LNCaP clone FGC (cell line): ENCODE results near the gene PPP2R1A.
"Not testable (repeated sequence)": the region's sequence is repeated elsewhere in the genome, so short reads cannot be mapped to it uniquely, and the experiment has no call there.

Source experiments
- DNase-seq: peaks from one replicate; pipeline ENCODE4 v3.0.0-alpha.2; 2011; ENCODE audit warnings: low read depth
- H3K4me3 ChIP-seq: 2 replicates; pipeline ENCODE4 v1.5.1; 2011; ENCODE audit warnings: mild to moderate bottlenecking, low read depth, low read length, control low read depth
- TF ChIP-seq, protein P1 (sequence below): IDR thresholded peaks from 2 replicates; pipeline ENCODE4 v1.5.1; 2012; ENCODE audit warnings: mild to moderate bottlenecking; ENCODE audit not compliant: control insufficient read depth, insufficient read depth; ENCODE audit errors: extremely low read depth

PPP2R1A gene

DNA sequence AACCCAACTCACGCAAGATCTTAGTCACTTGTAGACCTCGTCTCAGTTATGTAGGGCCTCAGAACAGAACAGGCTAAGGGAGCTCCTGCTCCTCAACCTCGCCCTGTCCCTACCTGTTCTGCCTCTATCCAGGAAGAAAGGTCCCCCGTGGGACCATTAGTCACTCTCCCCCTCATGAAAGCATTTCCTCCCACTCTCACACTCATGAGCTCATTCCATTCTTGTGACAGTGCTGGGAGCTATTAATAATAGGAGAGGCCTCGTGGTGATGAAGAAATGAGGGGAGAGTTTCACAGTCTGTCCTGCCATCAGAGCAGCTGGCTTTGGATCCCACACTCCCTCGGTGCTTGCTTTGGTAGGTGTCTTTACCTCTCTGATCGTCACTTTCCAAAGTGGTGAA, 10.2 kb downstream of the PPP2R1A start:
- TF ChIP-seq, protein P1, sequence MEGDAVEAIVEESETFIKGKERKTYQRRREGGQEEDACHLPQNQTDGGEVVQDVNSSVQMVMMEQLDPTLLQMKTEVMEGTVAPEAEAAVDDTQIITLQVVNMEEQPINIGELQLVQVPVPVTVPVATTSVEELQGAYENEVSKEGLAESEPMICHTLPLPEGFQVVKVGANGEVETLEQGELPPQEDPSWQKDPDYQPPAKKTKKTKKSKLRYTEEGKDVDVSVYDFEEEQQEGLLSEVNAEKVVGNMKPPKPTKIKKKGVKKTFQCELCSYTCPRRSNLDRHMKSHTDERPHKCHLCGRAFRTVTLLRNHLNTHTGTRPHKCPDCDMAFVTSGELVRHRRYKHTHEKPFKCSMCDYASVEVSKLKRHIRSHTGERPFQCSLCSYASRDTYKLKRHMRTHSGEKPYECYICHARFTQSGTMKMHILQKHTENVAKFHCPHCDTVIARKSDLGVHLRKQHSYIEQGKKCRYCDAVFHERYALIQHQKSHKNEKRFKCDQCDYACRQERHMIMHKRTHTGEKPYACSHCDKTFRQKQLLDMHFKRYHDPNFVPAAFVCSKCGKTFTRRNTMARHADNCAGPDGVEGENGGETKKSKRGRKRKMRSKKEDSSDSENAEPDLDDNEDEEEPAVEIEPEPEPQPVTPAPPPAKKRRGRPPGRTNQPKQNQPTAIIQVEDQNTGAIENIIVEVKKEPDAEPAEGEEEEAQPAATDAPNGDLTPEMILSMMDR: no peak
- no peak for DNase-seq

DNA sequence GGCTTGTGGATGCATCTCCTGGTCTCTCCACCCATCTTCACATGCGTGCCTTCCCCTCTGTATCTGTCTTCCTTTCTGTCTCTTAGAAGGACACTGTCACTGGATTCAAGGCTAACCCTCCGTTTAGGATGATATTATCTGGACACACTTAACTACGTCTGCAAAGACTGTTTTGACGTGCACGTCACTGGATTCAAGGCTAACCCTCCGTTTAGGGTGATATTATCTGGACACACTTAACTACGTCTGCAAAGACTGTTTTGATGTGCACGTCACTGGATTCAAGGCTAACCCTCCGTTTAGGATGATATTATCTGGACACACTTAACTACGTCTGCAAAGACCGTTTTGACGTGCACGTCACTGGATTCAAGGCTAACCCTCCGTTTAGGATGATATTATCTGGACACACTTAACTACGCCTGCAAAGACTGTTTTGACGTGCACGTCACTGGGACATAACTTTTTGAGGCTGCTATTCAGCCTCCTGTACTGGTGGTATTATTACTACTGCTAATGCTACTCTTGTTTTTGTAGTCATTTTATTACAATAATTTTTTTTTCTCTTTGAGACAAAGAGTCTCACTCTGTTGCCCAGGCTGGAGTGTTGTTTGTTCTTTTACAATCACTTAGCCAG, 11.0 kb downstream of the PPP2R1A start:
- not testable (repeated sequence) for DNase-seq, H3K4me3 ChIP-seq

More for the DNA sequence above, 10.2 kb downstream of the PPP2R1A start:
- no peak overlapping the region for H3K4me3 ChIP-seq

DNA sequence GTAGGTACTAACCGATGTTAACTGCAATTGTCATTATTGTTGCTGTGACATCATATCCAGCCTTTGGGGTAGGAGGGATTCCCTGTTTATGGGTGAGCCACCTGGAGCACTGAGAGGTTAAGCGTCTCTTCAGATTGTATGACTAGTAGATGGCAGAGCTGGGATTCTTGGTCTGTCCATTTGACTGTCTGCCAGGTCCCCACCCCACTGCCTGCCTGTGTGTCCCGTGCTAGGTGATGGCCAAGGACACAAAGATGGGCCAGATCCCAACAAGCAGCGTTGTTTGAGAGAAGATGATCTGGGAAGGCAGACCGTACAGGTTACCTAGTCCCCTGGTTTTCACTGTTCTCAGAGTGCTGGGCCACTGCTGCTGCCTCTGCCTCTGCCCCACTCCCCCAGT, 16.6 kb downstream of the PPP2R1A start:
- DNase-seq: no peak
- TF ChIP-seq, protein P1: no peak
- no peak overlapping the region for H3K4me3 ChIP-seq

DNA sequence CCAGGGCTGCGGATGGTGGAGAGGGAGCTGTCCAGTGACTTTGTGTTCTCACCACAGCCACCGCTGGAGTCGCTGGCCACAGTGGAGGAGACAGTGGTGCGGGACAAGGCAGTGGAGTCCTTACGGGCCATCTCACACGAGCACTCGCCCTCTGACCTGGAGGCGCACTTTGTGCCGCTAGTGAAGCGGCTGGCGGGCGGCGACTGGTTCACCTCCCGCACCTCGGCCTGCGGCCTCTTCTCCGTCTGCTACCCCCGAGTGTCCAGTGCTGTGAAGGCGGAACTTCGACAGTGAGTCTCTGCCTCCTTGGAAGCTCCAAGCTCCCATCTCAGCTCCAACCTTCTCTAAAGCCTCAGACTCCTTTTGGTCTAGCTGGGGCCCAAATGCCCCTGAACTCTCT, 21.4 kb downstream of the PPP2R1A start:
- no peak for DNase-seq
- H3K4me3 ChIP-seq: no peak overlapping the region
- TF ChIP-seq, protein P1: no peak

DNA sequence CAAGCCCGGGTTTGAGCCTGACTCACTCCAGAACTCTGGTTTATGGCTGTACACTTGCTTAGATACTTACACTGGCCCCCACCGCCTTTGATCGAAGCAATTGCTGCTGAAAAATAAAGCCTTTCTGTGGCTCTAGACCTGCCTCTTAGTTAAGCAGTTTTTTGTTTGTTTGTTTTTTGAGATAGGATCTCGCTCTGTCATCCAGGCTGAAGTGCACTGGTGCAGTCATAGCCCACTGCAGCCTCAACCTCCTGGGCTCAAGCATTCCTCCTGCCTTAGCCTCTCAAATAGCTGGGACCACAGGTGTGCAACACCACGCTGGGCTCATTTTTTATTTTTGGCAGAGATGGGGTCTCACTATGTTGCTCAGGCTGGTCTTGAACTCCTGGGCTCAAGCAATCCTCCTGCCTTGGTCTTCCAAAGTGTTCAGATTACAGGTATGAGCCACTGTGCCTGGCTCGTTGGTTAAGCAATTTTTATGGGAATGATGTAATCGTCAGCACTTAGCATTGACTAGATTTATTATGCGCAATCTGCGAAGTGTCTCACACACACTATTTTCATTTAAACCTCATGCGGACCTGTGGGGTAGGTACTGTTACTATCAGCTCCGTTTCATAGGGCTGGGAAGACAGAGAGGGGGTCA, 22.2 kb downstream of the PPP2R1A start:
- no peak for DNase-seq
- TF ChIP-seq, protein P1: no peak
- no peak overlapping the region for H3K4me3 ChIP-seq

DNA sequence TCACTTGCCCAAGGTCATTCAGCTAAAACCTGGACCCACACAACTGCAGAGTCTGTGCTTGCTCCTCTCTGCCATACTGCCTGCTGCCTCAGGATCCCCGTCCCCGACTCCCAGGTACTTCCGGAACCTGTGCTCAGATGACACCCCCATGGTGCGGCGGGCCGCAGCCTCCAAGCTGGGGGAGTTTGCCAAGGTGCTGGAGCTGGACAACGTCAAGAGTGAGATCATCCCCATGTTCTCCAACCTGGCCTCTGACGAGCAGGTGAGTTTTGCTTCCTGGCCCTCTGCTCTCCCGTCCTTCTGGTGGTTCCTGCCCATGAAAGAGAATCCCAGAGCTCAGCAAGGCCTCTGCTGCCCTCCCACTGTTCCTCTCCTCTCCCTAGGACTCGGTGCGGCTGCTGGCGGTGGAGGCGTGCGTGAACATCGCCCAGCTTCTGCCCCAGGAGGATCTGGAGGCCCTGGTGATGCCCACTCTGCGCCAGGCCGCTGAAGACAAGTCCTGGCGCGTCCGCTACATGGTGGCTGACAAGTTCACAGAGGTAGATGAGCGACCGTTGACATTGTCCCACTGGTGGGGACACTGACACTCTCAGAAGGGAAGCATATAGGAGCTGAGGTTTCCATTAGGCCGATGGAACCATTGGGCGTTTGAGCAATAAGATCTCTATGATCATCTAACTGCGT, 22.9 kb downstream of the PPP2R1A start:
- no peak overlapping the region for H3K4me3 ChIP-seq
- no peak for DNase-seq
- TF ChIP-seq, protein P1: no peak

DNA sequence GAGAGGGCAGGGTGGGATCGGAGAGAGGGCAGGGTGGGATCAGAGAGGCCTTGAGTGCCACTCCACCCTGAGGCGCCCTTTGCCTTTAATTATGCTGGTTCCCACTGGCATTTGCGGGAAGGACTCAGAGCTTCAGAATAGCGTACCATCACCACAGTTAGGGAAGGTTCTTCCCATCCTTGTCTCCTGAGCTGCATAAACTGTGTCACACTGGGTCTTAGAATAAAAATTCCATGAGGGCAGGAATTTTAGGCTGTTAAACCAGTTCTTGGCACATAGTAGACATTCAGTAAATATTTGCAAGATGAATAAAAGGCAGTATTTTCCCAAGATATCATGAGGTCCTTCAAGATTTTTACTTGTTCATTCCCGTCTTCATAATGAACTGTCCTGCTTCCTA, 24.4 kb downstream of the PPP2R1A start:
- no peak overlapping the region for H3K4me3 ChIP-seq
- TF ChIP-seq, protein P1: no peak
- DNase-seq: no peak
